B cell (primary cell): ENCODE measurements around the gene ABI2. TPM values are rescaled to one million over a fixed set of nuclear protein-coding genes. Genes with fewer than 3 reads are reported as not detected.

Source experiments
- ATAC-seq: fragments of 200-7000 bp; cut with Tn5 transposase; one replicate; pipeline ENCODE4 v1.10.0; 2021; ENCODE audit warnings: low read depth, mild to moderate bottlenecking, moderate number of reproducible peaks, moderate library complexity
- CTCF ChIA-PET: fragments of 350-600 bp; sonication (Branson Sonifier 250); formaldehyde crosslinking; loops from one replicate; lab custom pipeline; 2021; ENCODE audit warnings: antibody characterized with exemption, inconsistent platforms; lab: Charles Lee
- POLR2A ChIA-PET: fragments of 350-600 bp; sonication (Branson Sonifier 250); formaldehyde crosslinking; loops from one replicate; lab custom pipeline; 2021; ENCODE audit warnings: antibody characterized with exemption; lab: Charles Lee
- DNase-seq: peaks from one replicate; pipeline ENCODE4 v3.0.0; 2013
- H2AFZ ChIP-seq: 2 replicates; pipeline ENCODE4 v1.6.1; 2012; ENCODE audit warnings: mild to moderate bottlenecking, low read depth, low read length; ENCODE audit not compliant: insufficient read depth, poor library complexity, severe bottlenecking
- H3K27ac ChIP-seq, 2 donors: 1 replicate in 1 of 2; 2 replicates in 1 of 2; pipeline ENCODE4 v1.5.1; 2012 to 2013; ENCODE audit warnings: low read length in 2 of 2, mild to moderate bottlenecking in 2 of 2, moderate library complexity in 1 of 2
- H3K27me3 ChIP-seq, 4 experiments: fragments of 200-600 bp in 1 of 4; sonication (generic) in 1 of 4; replicated peaks in 1 of 4; 1 replicate in 2 of 4; 2 replicates in 2 of 4; pipeline versions ENCODE4 v1.6.1 to v1.7.0; 2013 to 2016; ENCODE audit warnings: low read length in 3 of 4, mild to moderate bottlenecking in 2 of 4, mixed read lengths in 1 of 4, moderate library complexity in 1 of 4; ENCODE audit not compliant: insufficient read depth in 4 of 4, control insufficient read depth in 3 of 4; ENCODE audit errors: control extremely low read depth in 1 of 4
- H3K36me3 ChIP-seq, 2 experiments: replicated peaks in 1 of 2; 1 replicate in 1 of 2; 2 replicates in 1 of 2; pipeline versions ENCODE4 v1.6.1 to v1.7.1; 2013; ENCODE audit warnings: low read length in 1 of 2; ENCODE audit not compliant: insufficient read depth in 2 of 2, control insufficient read depth in 1 of 2; ENCODE audit errors: control extremely low read depth in 1 of 2, extremely low read depth in 1 of 2
- H3K4me1 ChIP-seq, 2 donors: fragments of 200-600 bp in 1 of 2; sonication (generic) in 1 of 2; 1 replicate in 1 of 2; 2 replicates in 1 of 2; pipeline versions ENCODE4 v1.5.1 to v1.6.1; 2013 to 2017; ENCODE audit warnings: low read length in 2 of 2; ENCODE audit not compliant: control insufficient read depth in 2 of 2, insufficient read depth in 2 of 2
- H3K4me2 ChIP-seq: replicated peaks from 2 replicates; pipeline ENCODE3; 2012; ENCODE audit warnings: mild to moderate bottlenecking, low read depth, low read length; ENCODE audit not compliant: poor library complexity, severe bottlenecking
- H3K4me3 ChIP-seq, 5 experiments: fragments of 200-600 bp in 1 of 5; sonication (generic) in 1 of 5; 1 replicate in 3 of 5; 2 replicates in 2 of 5; pipeline versions ENCODE4 v1.5.1 to v1.7.0; 2011 to 2016; ENCODE audit warnings: low read length in 4 of 5, mild to moderate bottlenecking in 4 of 5, low read depth in 2 of 5, control low read depth in 1 of 5, moderate library complexity in 1 of 5; ENCODE audit not compliant: insufficient read depth in 1 of 5; ENCODE audit errors: control extremely low read depth in 1 of 5, extremely low read depth in 1 of 5
- H3K79me2 ChIP-seq: fragments of 200-600 bp; sonication (generic); one replicate; pipeline ENCODE4 v1.6.0; 2016; ENCODE audit warnings: low read length; ENCODE audit not compliant: control insufficient read depth, insufficient read depth
- H3K9ac ChIP-seq: fragments of 200-600 bp; sonication (generic); 2 replicates; pipeline ENCODE4 v1.6.1; 2017; ENCODE audit warnings: mild to moderate bottlenecking, low read length, moderate library complexity
- H3K9me3 ChIP-seq, 3 donors: one replicate each; pipeline versions ENCODE4 v1.6.1 to v1.7.1; 2013; ENCODE audit warnings: low read length in 2 of 3; ENCODE audit not compliant: control insufficient read depth in 2 of 3, insufficient read depth in 1 of 3; ENCODE audit errors: control extremely low read depth in 1 of 3
- H4K20me1 ChIP-seq: 2 replicates; pipeline ENCODE4 v1.6.0; 2012; ENCODE audit warnings: mild to moderate bottlenecking, low read length; ENCODE audit not compliant: insufficient read depth, control insufficient read depth, poor library complexity, severe bottlenecking
- H3K27ac Mint-ChIP-seq: one replicate; pipeline ENCODE4 v1.8.0; 2021; ENCODE audit warnings: mixed read lengths
- H3K27me3 Mint-ChIP-seq: one replicate; pipeline ENCODE4 v1.8.0; 2021; ENCODE audit warnings: mixed read lengths
- H3K4me1 Mint-ChIP-seq: one replicate; pipeline ENCODE4 v1.8.0; 2021; ENCODE audit warnings: mixed read lengths
- H3K4me3 Mint-ChIP-seq: one replicate; pipeline ENCODE4 v1.8.0; 2021; ENCODE audit warnings: mixed read lengths
- H3K9me3 Mint-ChIP-seq: one replicate; pipeline ENCODE4 v1.8.0; 2022; ENCODE audit warnings: mixed read lengths; ENCODE audit not compliant: insufficient read depth
- CTCF ChIP-seq: fragments of 200-600 bp; IDR thresholded peaks from one replicate; pipeline ENCODE4 v1.8.0; 2022; ENCODE audit warnings: antibody characterized with exemption, mild to moderate bottlenecking
- EZH2 ChIP-seq: IDR thresholded peaks from 2 replicates; pipeline ENCODE4 v1.6.1; 2012; ENCODE audit warnings: borderline replicate concordance, low read depth, mild to moderate bottlenecking, moderate library complexity, low read length; ENCODE audit not compliant: insufficient read depth, poor library complexity, severe bottlenecking
- WGBS: methylation state at CpG from one replicate; pipeline ENCODE4 v1.1.5; 2013; ENCODE audit warnings: missing lambda C conversion rate; ENCODE audit not compliant: insufficient coverage; 5-methylcytosine and 5-hydroxymethylcytosine counted together
- intact Hi-C: fragments of 100-400 bp; cut with micrococcal nuclease; formaldehyde crosslinking; loops from one replicate; pipeline ENCODE4 v1.10.0; 2022
- polyA plus RNA-seq: library from polyadenylated mRNA; depleted of rRNA; stranded (reverse); fragments of >200 nt; gene quantifications from 2 replicates; pipeline ENCODE4 v1.2.3, GENCODE V29; 2012
- total RNA-seq, 2 donors: library from RNA; stranded (reverse); fragments of 120-200 nt in 1 of 2; gene quantifications; 1 replicate in 1 of 2; 2 replicates in 1 of 2; pipeline versions ENCODE4 v1.2.3 to v1.2.4, GENCODE V29; 2013 to 2022

The ABI2 gene
- total and polyA plus RNA-seq, 2 donors (not counting 1 experiment from before 2014, with no cell fraction given) = 6.8 to 32.7 TPM

GRCh38 chr2:203360833-203361430 lies 32.7 kb downstream of the ABI2 start:
- TF ChIP-seq CTCF (no peak), EZH2 (no peak)
- H3K4me3 ChIP-seq = no peak overlapping the region
- ATAC-seq (no peak), DNase-seq (no peak)
- intact Hi-C loops = no loop called here
- no peak overlapping the region for H3K27ac ChIP-seq
- WGBS = 100% methylated on average over 3 of the region's 3 CpGs
- no peaks in the 10 kb centered on the region for H3K4me1 ChIP-seq
- CTCF ChIA-PET = no interaction called here
- no peak overlapping the region for H2AFZ ChIP-seq
- H3K4me2 ChIP-seq = no peak overlapping the region
- no peaks in the 10 kb centered on the region for H3K27me3 Mint-ChIP-seq
- no peaks in the 10 kb centered on the region for H3K27me3 ChIP-seq
- H3K9me3 ChIP-seq = peaks cover 0 to 1% (median 0%) of the 10 kb centered on the region in 3 donors
- no peak overlapping the region for H3K9ac ChIP-seq
- no peaks in the 10 kb centered on the region for H3K9me3 Mint-ChIP-seq
- H4K20me1 ChIP-seq = no peaks in the 10 kb centered on the region
- H3K4me1 Mint-ChIP-seq = peaks cover 10% of the 10 kb centered on the region
- H3K27ac Mint-ChIP-seq = no peak overlapping the region
- H3K79me2 ChIP-seq = no peaks in the 10 kb centered on the region
- no peak overlapping the region for H3K4me3 Mint-ChIP-seq
- POLR2A ChIA-PET = no interaction called here
- H3K36me3 ChIP-seq = no peaks in the 10 kb centered on the region

- no peak for ATAC-seq
- Histone ChIP-seq H3K9me3 (peaks cover 0 to 1% (median 0%) of the 10 kb centered on the region in 3 donors), H3K27me3 (no peaks in the 10 kb centered on the region), H3K4me3 (no peak overlapping the region), H4K20me1 (no peaks in the 10 kb centered on the region), H3K4me2 (no peak overlapping the region), H3K79me2 (no peaks in the 10 kb centered on the region), H3K4me1 (no peaks in the 10 kb centered on the region), H3K36me3 (no peaks in the 10 kb centered on the region), H2AFZ (no peak overlapping the region), H3K27ac (no peak overlapping the region), H3K9ac (no peak overlapping the region)
- H3K9me3 Mint-ChIP-seq = no peaks in the 10 kb centered on the region
- TF ChIP-seq EZH2 (no peak), CTCF (no peak)
- DNase-seq = no peak
- H3K4me1 Mint-ChIP-seq = peaks cover 10% of the 10 kb centered on the region
- intact Hi-C loops = no loop called here
- ChIA-PET POLR2A (no interaction called here), CTCF (no interaction called here)
- H3K27me3 Mint-ChIP-seq = no peaks in the 10 kb centered on the region
- H3K27ac Mint-ChIP-seq = no peak overlapping the region
- no CpG with 5 or more reads among the region's 2 CpGs for WGBS
- no peak overlapping the region for H3K4me3 Mint-ChIP-seq
Observed at GRCh38 chr2:203361495-203361894, 33.3 kb downstream of the ABI2 start.
